Liver (tissue), 9 donors: ENCODE measurements around the gene PALLD. TPM values are rescaled to one million over a fixed set of nuclear protein-coding genes. Genes with fewer than 3 reads are reported as not detected.

Source experiments
- DNase-seq: peaks from one replicate; pipeline ENCODE4 v3.0.0-alpha.2; 2017; ENCODE audit warnings: low spot score
- H3K27ac ChIP-seq, 2 donors: one replicate each; pipeline ENCODE4 v1.7.0; 2013; ENCODE audit warnings: inconsistent platforms in 2 of 2, low read length in 2 of 2, control low read depth in 1 of 2, low read depth in 1 of 2, mild to moderate bottlenecking in 1 of 2
- H3K27me3 ChIP-seq, 4 donors: one replicate each; pipeline versions ENCODE4 v1.6.1 to v1.7.0; 2013; ENCODE audit warnings: low read length in 3 of 4, inconsistent platforms in 1 of 4, mild to moderate bottlenecking in 1 of 4, moderate library complexity in 1 of 4; ENCODE audit not compliant: control insufficient read depth in 4 of 4, insufficient read depth in 4 of 4
- H3K36me3 ChIP-seq, 4 donors: one replicate each; pipeline versions ENCODE4 v1.6.1 to v1.7.0; 2013; ENCODE audit warnings: low read length in 3 of 4, mild to moderate bottlenecking in 3 of 4, low read depth in 1 of 4, moderate library complexity in 1 of 4; ENCODE audit not compliant: control insufficient read depth in 4 of 4, insufficient read depth in 3 of 4
- H3K4me1 ChIP-seq, 4 donors: one replicate each; pipeline versions ENCODE4 v1.6.1 to v1.7.0; 2013; ENCODE audit warnings: low read length in 3 of 4, mild to moderate bottlenecking in 3 of 4, moderate library complexity in 1 of 4; ENCODE audit not compliant: control insufficient read depth in 4 of 4, insufficient read depth in 4 of 4
- H3K4me3 ChIP-seq, 3 donors: one replicate each; pipeline versions ENCODE4 v1.6.1 to v1.7.0; 2013; ENCODE audit warnings: low read length in 3 of 3, control low read depth in 1 of 3, low read depth in 1 of 3, mild to moderate bottlenecking in 1 of 3
- H3K9ac ChIP-seq, 2 donors: one replicate each; pipeline ENCODE4 v1.7.0; 2013; ENCODE audit warnings: low read length in 2 of 2, mild to moderate bottlenecking in 2 of 2, moderate library complexity in 2 of 2, control low read depth in 1 of 2, low read depth in 1 of 2
- H3K9me3 ChIP-seq, 4 donors: one replicate each; pipeline versions ENCODE4 v1.6.1 to v1.7.0; 2013; ENCODE audit warnings: low read length in 3 of 4; ENCODE audit not compliant: control insufficient read depth in 4 of 4
- EGR1 ChIP-seq, 2 donors: IDR thresholded peaks; 2 replicates each; pipeline ENCODE4 v1.6.1; 2016 to 2018; ENCODE audit warnings: antibody characterized with exemption in 2 of 2, low read depth in 2 of 2
- FOXA1 ChIP-seq: IDR thresholded peaks from 2 replicates; pipeline ENCODE4 v1.6.1; 2016; ENCODE audit warnings: antibody characterized with exemption
- FOXA2 ChIP-seq: IDR thresholded peaks from 2 replicates; pipeline ENCODE4 v1.6.1; 2016; ENCODE audit warnings: antibody characterized with exemption
- GABPA ChIP-seq, 2 donors: IDR thresholded peaks in 1 of 2; conservative IDR thresholded peaks in 1 of 2; 2 replicates each; pipeline ENCODE4 v1.6.1; 2016; ENCODE audit warnings: antibody characterized with exemption in 2 of 2, mild to moderate bottlenecking in 1 of 2, moderate library complexity in 1 of 2
- HNF4A ChIP-seq, 2 donors: conservative IDR thresholded peaks; 2 replicates each; pipeline ENCODE4 v1.6.1; 2016; ENCODE audit warnings: antibody characterized with exemption in 2 of 2, mild to moderate bottlenecking in 2 of 2
- HNF4G ChIP-seq: IDR thresholded peaks from 2 replicates; pipeline ENCODE4 v1.6.1; 2016; ENCODE audit warnings: antibody characterized with exemption
- JUND ChIP-seq, 2 donors: IDR thresholded peaks; 2 replicates each; pipeline ENCODE4 v1.6.1; 2016; ENCODE audit warnings: antibody characterized with exemption in 2 of 2
- NR2F2 ChIP-seq: IDR thresholded peaks from 2 replicates; pipeline ENCODE4 v1.6.1; 2016; ENCODE audit warnings: antibody characterized with exemption
- RXRA ChIP-seq, 2 donors: IDR thresholded peaks; 2 replicates each; pipeline ENCODE4 v1.6.1; 2017 to 2018; ENCODE audit warnings: antibody characterized with exemption in 2 of 2, mild to moderate bottlenecking in 1 of 2
- SP1 ChIP-seq: IDR thresholded peaks from 2 replicates; pipeline ENCODE4 v1.6.1; 2018; ENCODE audit warnings: antibody characterized with exemption, mild to moderate bottlenecking
- TAF1 ChIP-seq: conservative IDR thresholded peaks from 2 replicates; pipeline ENCODE4 v1.6.1; 2016; ENCODE audit warnings: antibody characterized with exemption, mild to moderate bottlenecking
- YY1 ChIP-seq: IDR thresholded peaks from 2 replicates; pipeline ENCODE4 v1.6.1; 2016; ENCODE audit warnings: antibody characterized with exemption, mild to moderate bottlenecking
- WGBS: extraction: QIAGEN DNeasy Blood & Tissue Kit; methylation state at CpG from one replicate; pipeline ENCODE4 v1.1.7; 2013; 5-methylcytosine and 5-hydroxymethylcytosine counted together
- polyA plus RNA-seq, 2 donors: library from polyadenylated mRNA; stranded (reverse) in 1 of 2; unstranded in 1 of 2; fragments of 200-250 nt in 1 of 2; fragments of >200 nt in 1 of 2; fragmentation: Nextera tagmentation in 1 of 2; extraction: Ambion mirVana in 1 of 2; gene quantifications; one replicate each; pipeline versions ENCODE4 v1.2.1 to v1.2.3, GENCODE V29; 2013 to 2015
- total RNA-seq, 2 donors: library from RNA; depleted of rRNA; stranded (reverse); fragments of >200 nt; gene quantifications; one replicate each; pipeline ENCODE4 v1.2.3, GENCODE V29; 2014
- TF ChIP-seq, protein P1 (sequence below): IDR thresholded peaks from 2 replicates; pipeline ENCODE4 v1.6.1; 2016; ENCODE audit warnings: antibody characterized with exemption, mild to moderate bottlenecking
- TF ChIP-seq, protein P2 (sequence below): fragments of 150-350 bp; IDR thresholded peaks from 2 replicates; pipeline ENCODE4 v1.5.1; 2017; ENCODE audit warnings: improper control_type of control experiment, low read depth, low read length; ENCODE audit not compliant: missing input control
- TF ChIP-seq, protein P3 (sequence below): IDR thresholded peaks from 2 replicates; pipeline ENCODE4 v1.6.1; 2016; ENCODE audit warnings: antibody characterized with exemption
- TF ChIP-seq, protein P4 (sequence below): IDR thresholded peaks from 2 replicates; pipeline ENCODE4 v1.6.1; 2016; ENCODE audit warnings: antibody characterized with exemption
- TF ChIP-seq, protein P5 (sequence below): IDR thresholded peaks from 2 replicates; pipeline ENCODE4 v1.6.1; 2016; ENCODE audit warnings: antibody characterized with exemption
- donor health status: healthy.
- donor health status: healthy.
- donor health status: healthy.
- donor health status: healthy.
- donor health status: healthy.

Gene PALLD
- total and polyA plus RNA-seq, 4 donors, result 9.0 to 26.3 (median 14.7) TPM

DNA sequence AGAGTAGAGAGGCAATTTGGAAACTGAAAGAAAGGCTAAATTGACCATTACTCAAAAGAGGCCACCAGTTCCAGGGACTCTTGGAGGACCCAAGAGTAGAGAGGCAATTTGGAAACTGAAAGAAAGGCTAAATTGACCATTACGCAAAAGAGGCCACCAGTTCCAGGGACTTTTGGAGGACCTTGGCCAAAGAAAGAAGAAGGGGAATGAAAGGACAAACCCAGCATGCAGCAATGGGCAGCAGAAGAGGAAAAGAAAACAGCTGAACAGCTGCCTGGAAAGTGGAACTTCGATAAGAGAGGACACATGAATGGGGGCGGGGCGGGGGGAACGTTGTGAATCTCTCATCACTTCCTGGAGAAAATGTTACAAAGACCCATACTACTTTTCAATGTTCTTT, 80.8 kb downstream of the PALLD start:
- no peak for DNase-seq
- Histone ChIP-seq H3K27me3 (no peaks in the 10 kb centered on the region), H3K4me1 (no peaks in the 10 kb centered on the region), H3K4me3 (no peak overlapping the region), H3K9me3 (no peaks in the 10 kb centered on the region), H3K9ac (no peak overlapping the region), H3K27ac (no peak overlapping the region), H3K36me3 (no peaks in the 10 kb centered on the region)
- TF ChIP-seq EGR1 (IDR thresholded peaks at IDR 0.05; ENCODE audit: low read depth in 2 of 2) (no peak), JUND (IDR thresholded peaks at IDR 0.05) (no peak)
- WGBS, result 63% methylated on average over 5 of the region's 5 CpGs

DNA sequence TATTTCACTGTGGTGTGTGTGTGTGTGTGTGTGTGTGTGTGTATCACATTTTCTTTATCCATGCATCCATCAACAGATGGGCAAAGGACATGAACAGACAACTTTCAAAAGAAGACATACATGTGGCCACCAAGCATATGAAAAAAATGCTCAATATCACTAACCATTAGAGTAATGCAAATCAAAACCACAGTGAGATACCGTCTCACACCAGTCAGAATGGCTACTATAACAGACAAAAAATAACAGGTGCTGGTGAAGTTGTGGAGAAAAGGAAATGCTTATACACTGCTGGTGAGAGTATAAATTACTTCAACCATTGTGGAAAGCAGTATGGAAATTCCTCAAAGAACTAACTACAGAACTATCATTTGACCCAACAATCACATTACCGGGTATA, 83.4 kb downstream of the PALLD start:
- no peaks in the 10 kb centered on the region for H3K4me1 ChIP-seq
- H3K27me3 ChIP-seq, result no peaks in the 10 kb centered on the region
- no peak overlapping the region for H3K4me3 ChIP-seq
- no peak overlapping the region for H3K9ac ChIP-seq
- H3K36me3 ChIP-seq, result no peaks in the 10 kb centered on the region
- 92% methylated on average over 2 of the region's 2 CpGs for WGBS
- DNase-seq, result no peak
- H3K9me3 ChIP-seq, result no peaks in the 10 kb centered on the region
- TF ChIP-seq, protein P1, sequence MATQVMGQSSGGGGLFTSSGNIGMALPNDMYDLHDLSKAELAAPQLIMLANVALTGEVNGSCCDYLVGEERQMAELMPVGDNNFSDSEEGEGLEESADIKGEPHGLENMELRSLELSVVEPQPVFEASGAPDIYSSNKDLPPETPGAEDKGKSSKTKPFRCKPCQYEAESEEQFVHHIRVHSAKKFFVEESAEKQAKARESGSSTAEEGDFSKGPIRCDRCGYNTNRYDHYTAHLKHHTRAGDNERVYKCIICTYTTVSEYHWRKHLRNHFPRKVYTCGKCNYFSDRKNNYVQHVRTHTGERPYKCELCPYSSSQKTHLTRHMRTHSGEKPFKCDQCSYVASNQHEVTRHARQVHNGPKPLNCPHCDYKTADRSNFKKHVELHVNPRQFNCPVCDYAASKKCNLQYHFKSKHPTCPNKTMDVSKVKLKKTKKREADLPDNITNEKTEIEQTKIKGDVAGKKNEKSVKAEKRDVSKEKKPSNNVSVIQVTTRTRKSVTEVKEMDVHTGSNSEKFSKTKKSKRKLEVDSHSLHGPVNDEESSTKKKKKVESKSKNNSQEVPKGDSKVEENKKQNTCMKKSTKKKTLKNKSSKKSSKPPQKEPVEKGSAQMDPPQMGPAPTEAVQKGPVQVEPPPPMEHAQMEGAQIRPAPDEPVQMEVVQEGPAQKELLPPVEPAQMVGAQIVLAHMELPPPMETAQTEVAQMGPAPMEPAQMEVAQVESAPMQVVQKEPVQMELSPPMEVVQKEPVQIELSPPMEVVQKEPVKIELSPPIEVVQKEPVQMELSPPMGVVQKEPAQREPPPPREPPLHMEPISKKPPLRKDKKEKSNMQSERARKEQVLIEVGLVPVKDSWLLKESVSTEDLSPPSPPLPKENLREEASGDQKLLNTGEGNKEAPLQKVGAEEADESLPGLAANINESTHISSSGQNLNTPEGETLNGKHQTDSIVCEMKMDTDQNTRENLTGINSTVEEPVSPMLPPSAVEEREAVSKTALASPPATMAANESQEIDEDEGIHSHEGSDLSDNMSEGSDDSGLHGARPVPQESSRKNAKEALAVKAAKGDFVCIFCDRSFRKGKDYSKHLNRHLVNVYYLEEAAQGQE, result no peak
- TF ChIP-seq SP1 (no peak), EGR1 (IDR thresholded peaks at IDR 0.05; ENCODE audit: low read depth in 2 of 2) (no peak), FOXA1 (no peak), FOXA2 (no peak), JUND (IDR thresholded peaks at IDR 0.05) (no peak), NR2F2 (no peak)
- no peak overlapping the region for H3K27ac ChIP-seq

DNA sequence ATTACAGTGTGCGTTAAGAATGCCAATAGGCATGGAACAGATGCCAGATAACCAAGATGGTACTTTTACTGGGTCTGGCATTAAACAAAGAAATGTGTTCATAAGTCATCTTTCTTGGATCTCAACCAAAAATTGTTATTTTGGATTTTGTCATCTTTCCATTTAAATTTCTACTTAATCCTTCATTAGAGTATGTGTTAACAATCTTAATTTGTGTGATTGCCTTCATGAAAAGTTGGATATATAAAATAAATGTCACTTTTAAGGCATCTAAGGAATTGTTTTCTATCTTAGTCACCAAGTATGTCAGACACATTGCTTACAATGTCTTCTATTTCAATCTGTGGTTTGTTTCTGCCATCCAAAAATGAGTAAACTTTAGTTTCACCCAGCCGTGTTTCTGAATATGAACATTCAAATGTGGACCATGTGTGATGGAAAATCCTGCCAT, 87.5 kb downstream of the PALLD start:
- 67% methylated on average over 2 of the region's 2 CpGs for WGBS
- TF ChIP-seq HNF4A (conservative IDR thresholded peaks at IDR 0.05) (no peak), TAF1 (no peak), HNF4G (no peak), GABPA (IDR thresholded peaks at IDR 0.05 in 1 of 2, conservative IDR thresholded peaks at IDR 0.05 in 1 of 2) (no peak), JUND (IDR thresholded peaks at IDR 0.05) (no peak), RXRA (IDR thresholded peaks at IDR 0.05) (no peak), YY1 (no peak), SP1 (no peak), NR2F2 (no peak), EGR1 (IDR thresholded peaks at IDR 0.05; ENCODE audit: low read depth in 2 of 2) (no peak), FOXA2 (no peak)
- TF ChIP-seq, protein P2, sequence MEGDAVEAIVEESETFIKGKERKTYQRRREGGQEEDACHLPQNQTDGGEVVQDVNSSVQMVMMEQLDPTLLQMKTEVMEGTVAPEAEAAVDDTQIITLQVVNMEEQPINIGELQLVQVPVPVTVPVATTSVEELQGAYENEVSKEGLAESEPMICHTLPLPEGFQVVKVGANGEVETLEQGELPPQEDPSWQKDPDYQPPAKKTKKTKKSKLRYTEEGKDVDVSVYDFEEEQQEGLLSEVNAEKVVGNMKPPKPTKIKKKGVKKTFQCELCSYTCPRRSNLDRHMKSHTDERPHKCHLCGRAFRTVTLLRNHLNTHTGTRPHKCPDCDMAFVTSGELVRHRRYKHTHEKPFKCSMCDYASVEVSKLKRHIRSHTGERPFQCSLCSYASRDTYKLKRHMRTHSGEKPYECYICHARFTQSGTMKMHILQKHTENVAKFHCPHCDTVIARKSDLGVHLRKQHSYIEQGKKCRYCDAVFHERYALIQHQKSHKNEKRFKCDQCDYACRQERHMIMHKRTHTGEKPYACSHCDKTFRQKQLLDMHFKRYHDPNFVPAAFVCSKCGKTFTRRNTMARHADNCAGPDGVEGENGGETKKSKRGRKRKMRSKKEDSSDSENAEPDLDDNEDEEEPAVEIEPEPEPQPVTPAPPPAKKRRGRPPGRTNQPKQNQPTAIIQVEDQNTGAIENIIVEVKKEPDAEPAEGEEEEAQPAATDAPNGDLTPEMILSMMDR, result no peak
- TF ChIP-seq, protein P1, result no peak
- TF ChIP-seq, protein P3, sequence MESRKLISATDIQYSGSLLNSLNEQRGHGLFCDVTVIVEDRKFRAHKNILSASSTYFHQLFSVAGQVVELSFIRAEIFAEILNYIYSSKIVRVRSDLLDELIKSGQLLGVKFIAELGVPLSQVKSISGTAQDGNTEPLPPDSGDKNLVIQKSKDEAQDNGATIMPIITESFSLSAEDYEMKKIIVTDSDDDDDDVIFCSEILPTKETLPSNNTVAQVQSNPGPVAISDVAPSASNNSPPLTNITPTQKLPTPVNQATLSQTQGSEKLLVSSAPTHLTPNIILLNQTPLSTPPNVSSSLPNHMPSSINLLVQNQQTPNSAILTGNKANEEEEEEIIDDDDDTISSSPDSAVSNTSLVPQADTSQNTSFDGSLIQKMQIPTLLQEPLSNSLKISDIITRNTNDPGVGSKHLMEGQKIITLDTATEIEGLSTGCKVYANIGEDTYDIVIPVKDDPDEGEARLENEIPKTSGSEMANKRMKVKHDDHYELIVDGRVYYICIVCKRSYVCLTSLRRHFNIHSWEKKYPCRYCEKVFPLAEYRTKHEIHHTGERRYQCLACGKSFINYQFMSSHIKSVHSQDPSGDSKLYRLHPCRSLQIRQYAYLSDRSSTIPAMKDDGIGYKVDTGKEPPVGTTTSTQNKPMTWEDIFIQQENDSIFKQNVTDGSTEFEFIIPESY, result no peak
- TF ChIP-seq, protein P4, sequence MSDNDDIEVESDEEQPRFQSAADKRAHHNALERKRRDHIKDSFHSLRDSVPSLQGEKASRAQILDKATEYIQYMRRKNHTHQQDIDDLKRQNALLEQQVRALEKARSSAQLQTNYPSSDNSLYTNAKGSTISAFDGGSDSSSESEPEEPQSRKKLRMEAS, result no peak
- TF ChIP-seq, protein P5, sequence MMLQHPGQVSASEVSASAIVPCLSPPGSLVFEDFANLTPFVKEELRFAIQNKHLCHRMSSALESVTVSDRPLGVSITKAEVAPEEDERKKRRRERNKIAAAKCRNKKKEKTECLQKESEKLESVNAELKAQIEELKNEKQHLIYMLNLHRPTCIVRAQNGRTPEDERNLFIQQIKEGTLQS, result no peak
- Histone ChIP-seq H3K4me1 (no peaks in the 10 kb centered on the region), H3K9me3 (no peaks in the 10 kb centered on the region), H3K9ac (no peak overlapping the region), H3K4me3 (no peak overlapping the region), H3K27ac (no peak overlapping the region), H3K36me3 (no peaks in the 10 kb centered on the region), H3K27me3 (no peaks in the 10 kb centered on the region)
- no peak for DNase-seq
